ENCODE measurements around the gene ZNF789.
"Not testable (repeated sequence)": the region's sequence is repeated elsewhere in the genome, so short reads cannot be mapped to it uniquely, and the experiment has no call there.

ZNF789 gene

GRCh38 chr7:99472561-99473314 is at the start of gene ZNF789:
Gene ZNF789, plus strand, starts transcription at chr7:99472890. Its CDS starts 3,567 bp downstream, at chr7:99476457.
- DNase-seq (ENCODE audit: low read depth, low spot score): peak; percentile 87

GRCh38 chr7:99424932-99425730 is 47.6 kb upstream of the ZNF789 start:
- DNase-seq (ENCODE audit: low read depth, low spot score): no peak

DNA sequence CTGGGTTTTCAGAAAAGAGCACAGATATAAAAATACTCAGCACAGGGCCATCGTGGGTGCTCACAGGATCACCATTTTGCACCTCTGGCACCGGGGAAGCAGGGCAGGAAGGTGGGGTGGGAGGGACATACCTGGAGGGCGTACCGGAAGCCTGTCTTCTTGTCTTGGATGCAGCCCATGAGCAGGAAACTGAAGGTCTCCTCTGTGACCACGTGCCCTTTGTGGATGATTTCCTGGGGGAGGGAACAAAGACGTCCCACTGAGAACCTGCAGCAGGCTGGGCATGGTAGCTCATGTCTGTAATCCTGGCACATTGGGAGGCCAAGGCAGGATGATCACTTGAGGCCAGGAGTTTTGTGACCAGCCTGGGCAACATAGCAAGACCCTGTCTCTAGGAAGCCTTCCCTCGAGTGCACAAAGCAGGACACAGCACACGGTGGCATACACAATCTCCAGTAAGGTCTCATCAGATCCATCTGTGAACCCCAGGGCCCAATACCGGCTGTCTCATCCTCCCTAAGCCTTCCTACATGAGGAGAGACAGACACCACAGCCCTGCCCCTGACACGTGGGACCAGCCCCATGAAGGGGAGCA is 43.6 kb upstream of the ZNF789 start:
- no peak for DNase-seq (ENCODE audit: low read depth, low spot score)

DNA sequence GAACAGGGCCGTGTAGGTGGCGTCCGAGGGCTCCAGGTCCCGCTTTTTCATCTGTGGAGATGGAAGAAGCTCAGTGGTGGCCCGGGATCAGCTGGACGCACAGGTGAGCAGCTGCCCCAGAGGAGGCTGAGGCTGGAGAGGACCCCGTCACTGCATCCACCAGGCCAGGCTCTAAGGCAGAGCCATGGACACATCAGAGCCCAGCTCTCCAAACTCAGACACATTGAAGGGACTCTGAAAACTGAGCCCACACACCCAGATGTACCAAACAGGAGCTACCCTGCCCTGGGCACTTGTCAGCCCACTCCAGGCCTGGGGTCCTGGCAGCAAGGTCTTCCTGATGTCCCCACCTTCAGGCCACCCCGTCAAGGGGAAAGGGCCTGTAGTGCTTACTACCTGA is 42.9 kb upstream of the ZNF789 start:
- no peak for DNase-seq (ENCODE audit: low read depth, low spot score)

GRCh38 chr7:99431756-99432540 is 40.7 kb upstream of the ZNF789 start:
- not testable (repeated sequence) for DNase-seq (ENCODE audit: low read depth, low spot score)

DNA sequence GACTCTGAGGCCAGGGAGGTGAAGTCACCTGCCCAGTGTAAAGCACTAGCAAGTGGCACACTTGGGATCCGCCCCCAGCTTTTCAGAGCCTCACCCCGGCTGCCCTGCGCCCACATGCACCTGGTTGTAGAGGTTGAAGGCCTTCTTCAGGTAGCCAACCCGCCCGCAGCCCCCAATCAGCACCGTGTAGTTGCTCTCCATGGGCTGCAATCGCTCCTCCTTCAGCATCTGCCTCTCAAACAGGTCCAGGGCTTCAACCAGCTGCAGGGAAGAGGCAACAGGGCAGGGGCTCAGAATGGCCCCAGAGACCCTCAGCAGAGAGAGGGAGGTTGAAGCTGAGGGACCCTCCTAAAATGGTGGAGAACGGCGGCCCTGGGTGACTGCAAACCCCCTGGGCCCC is 39.5 kb upstream of the ZNF789 start:
- DNase-seq (ENCODE audit: low read depth, low spot score): no peak

DNA sequence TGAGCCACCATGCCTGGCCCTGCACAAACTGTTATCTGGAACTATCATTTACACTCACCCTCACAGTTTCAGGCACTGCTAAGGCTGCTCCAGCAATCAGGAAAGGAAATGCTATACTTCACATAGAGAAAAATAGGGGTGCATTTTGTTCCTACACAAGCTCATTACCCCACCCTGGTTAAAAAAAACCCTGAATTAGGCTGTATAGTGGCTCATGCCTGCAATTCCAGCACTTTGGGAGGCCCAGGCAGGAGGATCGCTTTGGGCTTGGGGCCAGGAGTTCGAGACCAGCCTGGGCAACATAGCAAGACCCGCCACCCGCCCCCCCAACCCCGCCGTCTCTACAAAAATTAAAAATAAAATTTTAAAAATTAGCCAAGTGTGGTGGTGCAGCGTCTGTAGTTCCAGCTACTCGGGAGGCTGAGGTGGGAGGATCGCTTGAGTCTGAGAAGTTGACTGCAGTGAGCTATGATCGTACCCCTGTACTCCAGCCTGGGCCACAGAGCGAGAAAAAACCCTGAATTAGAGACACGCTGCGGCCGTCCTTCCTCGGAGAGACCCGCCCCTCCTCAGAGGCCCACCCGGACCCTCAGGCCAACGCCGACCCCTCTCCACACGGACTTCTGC is 34.6 kb upstream of the ZNF789 start:
- DNase-seq (ENCODE audit: low read depth, low spot score): no peak

GRCh38 chr7:99438573-99439480 is 33.9 kb upstream of the ZNF789 start, which contains the start of the genes CPSF4 and PTCD1:
Gene CPSF4, plus strand, starts transcription at chr7:99438943. Its CDS starts 140 bp downstream, at chr7:99439083.
Gene PTCD1, minus strand, starts transcription at chr7:99438798. Its CDS starts 3,556 bp downstream, at chr7:99435242.
- DNase-seq (ENCODE audit: low read depth, low spot score): peak; percentile 85

DNA sequence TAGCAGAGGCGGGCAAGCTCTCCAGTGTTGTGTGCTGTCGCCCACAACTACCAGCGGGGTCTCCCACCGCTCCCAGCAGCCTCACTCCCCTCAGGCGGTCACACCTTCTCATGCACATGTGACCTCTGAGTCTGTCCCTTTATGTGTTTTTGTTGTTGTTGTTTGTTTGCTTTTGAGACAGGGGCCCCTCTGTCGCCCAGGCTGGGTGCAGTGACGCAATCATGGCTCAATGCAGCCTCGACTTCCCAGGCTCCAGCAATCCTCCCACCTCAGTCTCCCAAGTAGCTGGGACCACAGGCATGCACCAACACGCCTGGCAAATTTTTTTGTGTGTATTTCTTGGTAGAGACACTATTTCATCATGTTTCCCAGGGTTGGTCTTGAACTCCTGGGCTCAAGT is 32.5 kb upstream of the ZNF789 start:
- DNase-seq (ENCODE audit: low read depth, low spot score): no peak

GRCh38 chr7:99446096-99446495 is 26.6 kb upstream of the ZNF789 start:
- DNase-seq (ENCODE audit: low read depth, low spot score): no peak

GRCh38 chr7:99447943-99448342 is 24.7 kb upstream of the ZNF789 start:
- no peak for DNase-seq (ENCODE audit: low read depth, low spot score)

DNA sequence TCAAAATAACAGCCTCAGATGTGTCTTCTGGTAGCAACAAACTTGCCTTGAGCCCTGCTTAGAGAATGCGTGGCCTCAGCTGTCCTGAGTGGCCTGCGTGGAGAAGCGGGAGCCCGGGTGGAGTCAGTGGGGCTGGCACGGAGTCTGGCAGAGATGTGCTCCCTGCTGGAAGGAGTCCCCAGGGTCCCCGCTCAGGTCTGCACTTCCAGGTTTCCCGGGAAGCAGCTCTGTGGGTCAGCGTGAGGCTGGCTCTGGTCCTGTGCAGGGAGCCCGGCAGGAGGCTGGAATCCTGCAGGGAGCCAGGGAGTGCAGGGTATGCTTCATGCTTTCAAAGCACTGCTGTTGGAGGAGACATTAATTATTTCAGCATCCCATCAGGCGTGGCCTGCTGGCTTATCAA is 23.8 kb upstream of the ZNF789 start:
- DNase-seq (ENCODE audit: low read depth, low spot score): no peak

DNA sequence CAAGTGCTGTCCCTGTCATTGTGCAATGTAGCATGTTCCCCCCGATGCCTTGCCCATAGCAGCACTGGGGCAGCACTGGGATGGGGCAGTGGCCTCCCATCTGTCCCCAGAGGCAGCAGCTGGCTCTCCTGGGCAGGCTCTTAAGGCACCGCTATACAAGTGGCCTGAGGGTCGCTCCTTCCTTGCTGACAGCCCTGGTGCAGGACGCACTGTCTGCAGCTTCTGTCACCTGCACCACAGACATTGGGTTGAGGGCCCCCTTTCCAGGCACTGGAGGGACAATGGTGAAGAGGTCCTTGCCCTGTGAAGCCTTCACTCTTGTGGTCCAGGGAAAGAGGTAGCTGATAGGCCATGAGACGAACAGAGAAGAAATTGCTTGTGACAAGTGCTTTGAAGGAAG is 23.4 kb upstream of the ZNF789 start:
- no peak for DNase-seq (ENCODE audit: low read depth, low spot score)

DNA sequence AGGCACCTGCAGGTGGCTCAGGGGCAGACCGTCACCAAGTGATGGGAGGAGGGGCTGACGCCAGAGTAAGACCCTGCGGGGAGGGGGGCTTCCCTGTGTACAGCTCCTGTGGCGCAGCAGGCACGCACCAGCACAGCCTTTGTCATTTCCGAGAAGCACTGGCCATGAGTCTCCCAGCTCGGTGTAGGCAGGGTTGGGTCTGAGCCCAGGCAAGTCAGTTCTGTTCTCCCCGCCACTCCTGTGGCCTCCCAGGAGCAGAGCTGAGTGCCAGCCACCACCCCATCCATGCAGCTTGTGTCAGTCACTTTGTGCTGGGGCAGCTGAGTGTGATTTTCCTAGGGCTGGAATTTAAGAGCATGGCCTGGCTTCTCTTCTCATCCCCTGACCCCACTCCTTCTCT is 20.8 kb upstream of the ZNF789 start:
- DNase-seq (ENCODE audit: low read depth, low spot score): no peak

DNA sequence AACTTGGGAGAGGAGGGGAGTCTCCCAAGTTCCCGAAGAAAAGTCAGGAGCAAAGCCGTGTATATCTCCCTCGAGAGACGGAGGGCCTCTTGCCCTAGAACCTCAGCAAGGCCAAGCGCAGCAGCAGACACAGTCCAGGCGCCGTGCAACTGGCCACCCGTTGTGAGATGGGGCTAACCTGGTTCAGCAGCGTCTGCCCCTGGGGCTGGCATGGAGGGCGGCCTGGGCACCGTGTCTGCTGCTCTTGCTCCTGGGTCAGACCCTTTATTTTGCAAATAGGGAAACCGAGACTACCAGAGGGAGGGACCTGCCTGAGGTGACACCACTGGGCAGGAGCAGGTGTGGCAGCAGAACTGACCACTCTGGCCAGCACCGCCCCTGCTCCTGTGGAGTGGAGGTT is 20.1 kb upstream of the ZNF789 start:
- no peak for DNase-seq (ENCODE audit: low read depth, low spot score)

- DNase-seq (ENCODE audit: low read depth, low spot score): no peak
Observed at GRCh38 chr7:99453105-99453504, 19.6 kb upstream of the ZNF789 start.

DNA sequence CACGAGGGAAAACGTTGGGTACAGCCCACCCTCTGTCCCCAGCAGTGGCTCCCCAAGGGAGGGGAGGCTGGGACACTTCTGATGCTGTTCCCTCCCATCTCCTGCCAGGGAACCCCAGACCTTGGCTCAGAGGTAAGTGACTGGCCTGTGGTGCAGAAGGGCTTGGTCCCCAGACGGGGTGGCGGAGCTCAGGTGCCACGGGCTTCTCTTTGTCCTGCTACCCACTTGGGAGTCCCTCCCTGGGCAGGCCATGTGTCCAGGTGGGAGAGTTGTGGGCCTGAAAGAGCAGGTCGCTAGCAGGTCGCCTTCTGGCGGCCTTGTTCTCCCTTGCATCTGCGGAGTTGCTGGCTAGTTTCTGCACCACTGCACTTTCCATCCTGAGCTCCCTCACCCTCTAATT is 16.8 kb upstream of the ZNF789 start:
- DNase-seq (ENCODE audit: low read depth, low spot score): no peak

- no peak for DNase-seq (ENCODE audit: low read depth, low spot score)
Observed at GRCh38 chr7:99456288-99456687, 16.4 kb upstream of the ZNF789 start.

GRCh38 chr7:99457050-99457649 is 15.5 kb upstream of the ZNF789 start:
- DNase-seq (ENCODE audit: low read depth, low spot score): no peak

All from smooth muscle cell of the brain vasculature (primary cell).